Measurements from ENCODE around the gene BDNF.
"Not testable (repeated sequence)": the region's sequence is repeated elsewhere in the genome, so short reads cannot be mapped to it uniquely, and the experiment has no call there.

BDNF gene

DNA sequence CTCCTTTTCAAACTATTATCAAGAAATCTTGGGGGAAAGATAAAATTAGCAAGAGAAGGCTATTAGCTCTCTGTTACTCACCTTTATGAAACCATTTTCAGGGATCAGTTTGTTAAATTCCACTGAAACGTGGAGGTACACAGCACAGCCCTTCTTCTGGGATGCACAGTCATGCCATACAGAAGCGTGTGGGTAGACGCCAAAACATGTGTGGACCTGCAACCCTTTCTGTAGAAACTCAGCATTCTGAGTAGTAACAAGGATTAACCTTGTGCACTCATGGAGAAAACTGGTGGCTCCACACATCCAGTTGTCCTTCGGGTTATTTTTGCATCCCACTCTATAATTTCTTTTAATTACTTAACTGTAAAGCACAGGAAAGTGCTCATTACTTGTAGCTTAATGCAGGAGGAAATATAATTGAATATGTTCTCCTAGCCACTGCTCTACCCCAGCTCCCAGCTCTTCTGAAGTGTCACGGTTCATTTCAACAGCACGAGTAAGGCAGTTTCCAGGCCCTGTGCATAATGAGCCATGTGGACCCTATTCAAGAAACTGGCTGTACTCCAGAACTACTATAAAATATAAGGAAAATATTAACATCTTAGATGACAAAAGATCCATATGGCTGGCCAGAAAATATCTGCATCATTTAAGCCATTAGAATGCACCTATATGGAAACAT is 26.1 kb downstream of the BDNF start:
- H3K27me3 ChIP-seq (ENCODE audit: low read depth, low read length), result no peaks in the 10 kb centered on the region
- TF ChIP-seq EZH2phosphoT487 (IDR thresholded peaks at IDR 0.05; ENCODE audit: low read depth), result no peak
- TF ChIP-seq, protein P1, sequence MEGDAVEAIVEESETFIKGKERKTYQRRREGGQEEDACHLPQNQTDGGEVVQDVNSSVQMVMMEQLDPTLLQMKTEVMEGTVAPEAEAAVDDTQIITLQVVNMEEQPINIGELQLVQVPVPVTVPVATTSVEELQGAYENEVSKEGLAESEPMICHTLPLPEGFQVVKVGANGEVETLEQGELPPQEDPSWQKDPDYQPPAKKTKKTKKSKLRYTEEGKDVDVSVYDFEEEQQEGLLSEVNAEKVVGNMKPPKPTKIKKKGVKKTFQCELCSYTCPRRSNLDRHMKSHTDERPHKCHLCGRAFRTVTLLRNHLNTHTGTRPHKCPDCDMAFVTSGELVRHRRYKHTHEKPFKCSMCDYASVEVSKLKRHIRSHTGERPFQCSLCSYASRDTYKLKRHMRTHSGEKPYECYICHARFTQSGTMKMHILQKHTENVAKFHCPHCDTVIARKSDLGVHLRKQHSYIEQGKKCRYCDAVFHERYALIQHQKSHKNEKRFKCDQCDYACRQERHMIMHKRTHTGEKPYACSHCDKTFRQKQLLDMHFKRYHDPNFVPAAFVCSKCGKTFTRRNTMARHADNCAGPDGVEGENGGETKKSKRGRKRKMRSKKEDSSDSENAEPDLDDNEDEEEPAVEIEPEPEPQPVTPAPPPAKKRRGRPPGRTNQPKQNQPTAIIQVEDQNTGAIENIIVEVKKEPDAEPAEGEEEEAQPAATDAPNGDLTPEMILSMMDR (IDR thresholded peaks at IDR 0.05; ENCODE audit: low read depth, low read length), result no peak
- no peak overlapping the region for H3K27ac ChIP-seq (ENCODE audit: low read length)
- no peaks in the 10 kb centered on the region for H4K20me1 ChIP-seq (ENCODE audit: insufficient read depth, low read length)
- H3K4me3 ChIP-seq (ENCODE audit: low read length), result no peak overlapping the region
- no peaks in the 10 kb centered on the region for H3K79me2 ChIP-seq (ENCODE audit: low read length)
- H3K9me3 ChIP-seq (ENCODE audit: insufficient read depth, low read length), result no peaks in the 10 kb centered on the region
- no peak overlapping the region for H3K9ac ChIP-seq (ENCODE audit: low read length)
- no peaks in the 10 kb centered on the region for H3K4me1 ChIP-seq (ENCODE audit: low read length)
- no peak overlapping the region for H2AFZ ChIP-seq (ENCODE audit: low read depth, low read length)
- no peak overlapping the region for H3K4me2 ChIP-seq (ENCODE audit: low read length)
- no peaks in the 10 kb centered on the region for H3K36me3 ChIP-seq (replicated peaks; ENCODE audit: low read depth, low read length)

DNA sequence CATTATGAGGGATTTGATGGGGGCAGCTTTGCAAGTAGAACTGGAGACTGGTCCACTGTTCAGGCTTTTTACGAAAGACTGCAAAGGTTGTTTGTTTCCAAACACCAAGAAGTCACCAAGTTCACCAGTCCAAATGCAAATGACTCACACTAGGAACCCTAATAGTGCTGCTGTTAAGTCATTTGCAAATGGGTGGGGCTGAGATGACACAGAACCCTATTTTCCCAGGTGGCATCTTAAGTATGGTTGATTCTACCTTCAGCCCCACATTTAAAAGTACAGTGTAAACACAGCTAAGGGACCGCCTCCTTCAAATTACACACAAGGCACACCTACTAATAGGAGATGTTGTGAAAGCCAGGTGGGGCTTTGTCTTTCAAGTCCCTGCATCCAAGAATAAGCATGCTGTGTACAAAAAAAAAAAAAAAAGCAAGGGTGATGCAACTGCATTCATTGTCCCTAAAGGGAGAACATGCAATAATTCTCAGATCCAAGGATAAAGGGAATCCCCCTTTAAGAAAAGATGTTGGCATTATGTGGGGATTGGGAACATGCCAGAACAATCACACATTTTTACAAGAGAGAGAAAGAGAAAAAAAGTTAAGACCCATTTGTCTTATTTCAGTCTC is 27.3 kb downstream of the BDNF start:
- no peaks in the 10 kb centered on the region for H3K79me2 ChIP-seq (ENCODE audit: low read length)
- H4K20me1 ChIP-seq (ENCODE audit: insufficient read depth, low read length), result no peaks in the 10 kb centered on the region
- H3K27me3 ChIP-seq (ENCODE audit: low read depth, low read length), result no peaks in the 10 kb centered on the region
- H3K9me3 ChIP-seq (ENCODE audit: insufficient read depth, low read length), result no peaks in the 10 kb centered on the region
- no peak overlapping the region for H3K27ac ChIP-seq (ENCODE audit: low read length)
- H3K9ac ChIP-seq (ENCODE audit: low read length), result no peak overlapping the region
- H3K4me1 ChIP-seq (ENCODE audit: low read length), result no peaks in the 10 kb centered on the region
- H3K4me3 ChIP-seq (ENCODE audit: low read length), result no peak overlapping the region
- H3K36me3 ChIP-seq (replicated peaks; ENCODE audit: low read depth, low read length), result no peaks in the 10 kb centered on the region
- H3K4me2 ChIP-seq (ENCODE audit: low read length), result no peak overlapping the region
- TF ChIP-seq, protein P1 (IDR thresholded peaks at IDR 0.05; ENCODE audit: low read depth, low read length), result no peak
- no peak for TF ChIP-seq EZH2phosphoT487 (IDR thresholded peaks at IDR 0.05; ENCODE audit: low read depth)
- H2AFZ ChIP-seq (ENCODE audit: low read depth, low read length), result no peak overlapping the region

DNA sequence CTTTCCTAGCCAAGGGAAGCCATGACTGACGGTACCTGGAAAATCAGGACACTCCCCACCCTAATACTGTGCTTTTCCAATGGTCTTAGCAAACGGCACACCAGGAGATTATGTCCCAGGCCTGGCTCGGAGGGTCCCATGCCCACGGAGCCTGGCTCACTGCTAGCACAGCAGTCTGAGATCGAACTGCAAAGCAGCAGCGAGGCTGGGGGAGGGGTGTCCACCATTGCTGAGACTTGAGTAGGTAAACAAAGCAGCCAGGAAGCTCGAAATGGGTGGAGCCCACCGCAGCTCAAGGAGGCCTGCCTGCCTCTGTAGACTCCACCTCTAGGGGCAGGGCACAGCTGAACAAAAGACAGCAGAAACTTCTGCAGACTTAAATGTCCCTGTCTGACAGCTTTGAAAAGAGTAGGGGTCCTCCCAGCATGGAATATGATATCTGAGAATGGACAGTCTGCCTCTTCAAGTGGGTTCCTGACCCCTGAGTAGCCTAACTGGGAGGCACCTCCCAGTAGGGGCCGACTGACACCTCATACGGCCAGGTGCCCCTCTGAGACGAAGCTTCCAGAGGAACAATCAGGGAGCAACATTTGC is 34.6 kb downstream of the BDNF start:
- not testable (repeated sequence) for H3K9ac ChIP-seq (ENCODE audit: low read length); H4K20me1 ChIP-seq (ENCODE audit: insufficient read depth, low read length)

DNA sequence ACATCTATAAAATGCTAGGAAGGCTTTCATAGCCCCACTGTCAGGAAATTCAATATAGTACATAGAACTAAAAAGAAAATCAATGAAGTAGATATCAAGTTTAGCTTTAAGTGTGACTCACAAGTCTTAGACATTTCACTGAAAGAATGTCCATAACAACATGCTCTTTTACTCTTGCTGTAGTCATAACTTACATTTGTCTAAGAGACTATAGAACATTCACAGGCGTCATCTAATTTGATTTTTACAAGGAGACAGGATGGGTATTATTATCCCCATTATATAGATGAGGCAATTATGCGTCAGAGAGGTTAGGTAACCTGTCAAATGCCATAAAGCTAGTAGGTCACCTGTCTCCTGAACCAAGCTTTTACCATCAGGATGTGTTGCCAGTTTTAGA is 36.9 kb downstream of the BDNF start:
- Histone ChIP-seq H3K27ac (ENCODE audit: low read length) (no peak overlapping the region), H3K9ac (ENCODE audit: low read length) (no peak overlapping the region), H2AFZ (ENCODE audit: low read depth, low read length) (no peak overlapping the region), H3K79me2 (ENCODE audit: low read length) (no peaks in the 10 kb centered on the region), H3K4me2 (ENCODE audit: low read length) (no peak overlapping the region), H4K20me1 (ENCODE audit: insufficient read depth, low read length) (no peaks in the 10 kb centered on the region), H3K9me3 (ENCODE audit: insufficient read depth, low read length) (no peaks in the 10 kb centered on the region), H3K27me3 (ENCODE audit: low read depth, low read length) (no peaks in the 10 kb centered on the region), H3K4me3 (ENCODE audit: low read length) (no peak overlapping the region), H3K36me3 (replicated peaks; ENCODE audit: low read depth, low read length) (no peaks in the 10 kb centered on the region), H3K4me1 (ENCODE audit: low read length) (no peaks in the 10 kb centered on the region)
- no peak for TF ChIP-seq EZH2phosphoT487 (IDR thresholded peaks at IDR 0.05; ENCODE audit: low read depth)
- TF ChIP-seq, protein P1 (IDR thresholded peaks at IDR 0.05; ENCODE audit: low read depth, low read length), result no peak

More for the DNA sequence above, 34.6 kb downstream of the BDNF start:
- H3K27me3 ChIP-seq (ENCODE audit: low read depth, low read length); H3K4me1 ChIP-seq (ENCODE audit: low read length); H2AFZ ChIP-seq (ENCODE audit: low read depth, low read length); H3K27ac ChIP-seq (ENCODE audit: low read length); H3K36me3 ChIP-seq (replicated peaks; ENCODE audit: low read depth, low read length); H3K9me3 ChIP-seq (ENCODE audit: insufficient read depth, low read length); H3K4me3 ChIP-seq (ENCODE audit: low read length); H3K4me2 ChIP-seq (ENCODE audit: low read length); H3K79me2 ChIP-seq (ENCODE audit: low read length): not testable (repeated sequence)
